ENCODE results near the gene PKD2.

GRCh38 chr4:88002786-88003185 is 4.6 kb upstream of the PKD2 start:
- TF ChIP-seq CTCF (IDR thresholded peaks at IDR 0.05; ENCODE audit: poor library complexity) (no peak), EZH2 (IDR thresholded peaks at IDR 0.05; ENCODE audit: borderline replicate concordance) (no peak)

Measured in hepatocyte (in vitro differentiated cells).